Measurements from ENCODE around the gene KRT10.
"Not testable (repeated sequence)": the region's sequence is repeated elsewhere in the genome, so short reads cannot be mapped to it uniquely, and the experiment has no call there.

DNA sequence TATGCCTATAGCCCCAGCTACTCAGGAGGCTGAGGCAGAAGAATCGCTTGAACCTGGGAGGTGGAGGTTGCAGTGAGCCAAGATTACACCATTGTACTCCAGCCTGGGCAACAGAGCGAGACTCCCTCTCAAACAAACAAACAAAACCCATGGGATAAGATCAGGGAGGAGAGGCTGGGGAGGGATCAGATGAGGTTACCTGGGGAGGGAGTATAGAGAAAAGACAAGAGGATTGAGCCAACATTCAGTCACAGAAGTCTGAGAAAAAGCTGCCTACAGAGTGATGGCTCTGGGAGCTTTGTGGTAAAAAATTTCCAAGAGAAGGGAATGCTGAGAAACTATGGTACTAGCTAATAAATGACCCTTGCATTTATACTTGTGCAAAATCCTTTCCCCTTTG is 36.3 kb upstream of the KRT10 start:
- TF ChIP-seq, protein P1, sequence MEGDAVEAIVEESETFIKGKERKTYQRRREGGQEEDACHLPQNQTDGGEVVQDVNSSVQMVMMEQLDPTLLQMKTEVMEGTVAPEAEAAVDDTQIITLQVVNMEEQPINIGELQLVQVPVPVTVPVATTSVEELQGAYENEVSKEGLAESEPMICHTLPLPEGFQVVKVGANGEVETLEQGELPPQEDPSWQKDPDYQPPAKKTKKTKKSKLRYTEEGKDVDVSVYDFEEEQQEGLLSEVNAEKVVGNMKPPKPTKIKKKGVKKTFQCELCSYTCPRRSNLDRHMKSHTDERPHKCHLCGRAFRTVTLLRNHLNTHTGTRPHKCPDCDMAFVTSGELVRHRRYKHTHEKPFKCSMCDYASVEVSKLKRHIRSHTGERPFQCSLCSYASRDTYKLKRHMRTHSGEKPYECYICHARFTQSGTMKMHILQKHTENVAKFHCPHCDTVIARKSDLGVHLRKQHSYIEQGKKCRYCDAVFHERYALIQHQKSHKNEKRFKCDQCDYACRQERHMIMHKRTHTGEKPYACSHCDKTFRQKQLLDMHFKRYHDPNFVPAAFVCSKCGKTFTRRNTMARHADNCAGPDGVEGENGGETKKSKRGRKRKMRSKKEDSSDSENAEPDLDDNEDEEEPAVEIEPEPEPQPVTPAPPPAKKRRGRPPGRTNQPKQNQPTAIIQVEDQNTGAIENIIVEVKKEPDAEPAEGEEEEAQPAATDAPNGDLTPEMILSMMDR (conservative IDR thresholded peaks at IDR 0.05): not testable (repeated sequence)
- not testable (repeated sequence) for TF ChIP-seq EZH2 (IDR thresholded peaks at IDR 0.05; ENCODE audit: low read depth)

Measured in PC-9 (cell line).